Measurements from ENCODE around the gene ATP2C2.
"Not testable (repeated sequence)": the region's sequence is repeated elsewhere in the genome, so short reads cannot be mapped to it uniquely, and the experiment has no call there.

The ATP2C2 gene

DNA sequence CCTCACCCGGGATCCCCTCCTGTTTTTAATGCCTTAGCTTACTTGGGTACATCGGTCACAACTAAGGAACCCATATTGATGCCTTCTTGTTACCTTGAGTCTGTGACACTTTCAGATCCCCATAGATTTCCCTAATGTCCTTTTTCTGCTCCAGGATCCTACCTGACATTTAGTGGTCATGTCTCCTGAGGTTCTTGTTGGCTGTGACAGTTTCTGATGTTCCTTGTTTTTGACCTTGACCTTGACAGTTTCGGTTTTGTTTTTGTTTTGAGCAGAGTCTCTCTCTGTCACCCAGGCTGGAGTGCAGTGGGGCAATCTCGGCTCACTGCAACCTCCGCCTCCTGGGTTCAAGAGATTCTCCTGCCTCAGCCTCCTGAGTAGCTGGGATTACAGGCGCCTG is 52.2 kb downstream of the ATP2C2 start:
- not testable (repeated sequence) for DNase-seq (ENCODE audit: low spot score)

DNA sequence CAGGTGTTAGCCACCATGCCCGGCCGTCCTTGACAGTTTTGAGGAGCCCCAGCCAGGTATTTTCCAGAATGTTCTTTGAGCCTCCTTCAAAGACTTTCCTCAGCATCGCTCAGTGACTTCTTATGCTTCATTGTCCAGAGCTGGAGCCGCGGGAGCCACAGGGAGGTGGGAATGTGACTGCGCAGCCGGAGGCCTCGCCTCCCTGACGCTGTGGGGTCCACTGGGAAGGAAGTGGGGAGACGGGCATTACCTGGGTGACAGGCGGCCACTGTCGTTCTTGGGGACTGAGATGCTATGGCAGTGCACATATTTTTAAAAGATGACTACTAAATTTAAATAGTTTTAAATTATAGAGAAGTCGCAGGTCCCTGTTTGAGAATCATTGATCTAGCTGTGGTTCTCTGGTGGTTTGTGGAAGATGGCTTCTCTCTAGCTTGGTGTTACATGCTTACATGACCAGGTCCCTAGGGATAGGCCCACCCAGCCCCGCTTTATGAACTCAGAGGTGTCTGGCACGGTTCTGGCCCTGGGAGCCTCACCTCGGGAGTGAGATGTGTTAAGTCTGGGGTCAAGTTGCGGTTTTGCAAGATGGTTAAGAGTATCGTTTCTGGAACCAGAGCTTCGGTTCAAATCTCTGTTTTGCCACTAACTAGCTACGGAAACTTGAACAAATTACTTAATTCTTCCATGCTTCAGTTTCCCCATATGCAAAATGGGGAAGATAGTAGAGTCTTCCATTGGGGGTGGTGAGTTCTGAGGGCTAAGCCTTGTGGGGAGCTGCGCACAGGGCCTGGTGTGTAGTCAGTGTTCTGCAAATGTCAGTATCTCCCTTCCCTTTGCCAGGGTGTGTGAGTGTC is 53.0 kb downstream of the ATP2C2 start:
- no peak for DNase-seq (ENCODE audit: low spot score)

DNA sequence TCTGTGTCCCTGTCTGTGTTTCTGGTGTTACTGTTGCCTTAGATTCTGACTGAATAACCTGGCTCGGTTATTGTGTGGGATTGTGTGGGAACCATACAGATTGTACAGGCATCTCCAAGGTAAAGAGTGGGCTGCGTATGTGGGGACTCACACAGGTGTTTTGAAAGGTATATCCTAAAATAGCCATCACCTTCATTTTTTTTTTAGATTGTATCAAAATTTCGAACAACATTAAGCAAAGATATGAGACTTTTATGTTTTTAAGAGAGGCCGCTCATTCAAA is 53.5 kb downstream of the ATP2C2 start:
- no peak for DNase-seq (ENCODE audit: low spot score)

DNA sequence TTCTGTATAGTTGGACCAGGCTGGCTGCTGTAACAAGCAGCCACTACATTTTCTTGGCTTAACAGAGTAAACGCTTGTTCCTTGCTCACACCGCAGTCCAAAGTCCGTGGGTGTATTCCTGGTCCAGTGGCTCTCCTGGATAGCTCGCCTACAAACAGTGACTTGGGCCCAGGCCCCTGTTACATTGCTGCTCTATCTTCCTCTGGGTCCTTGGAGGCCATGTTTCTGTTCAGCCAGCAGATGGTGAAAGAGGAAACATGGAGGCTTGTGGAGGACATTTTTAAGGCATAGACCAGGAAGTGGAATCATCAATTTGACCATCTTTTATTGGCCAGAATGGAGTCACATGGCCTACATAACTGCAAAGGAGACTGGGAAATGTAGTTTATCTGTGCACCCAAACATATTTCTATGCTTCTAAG is 55.1 kb downstream of the ATP2C2 start:
- DNase-seq (ENCODE audit: low spot score) = peak; percentile 35

DNA sequence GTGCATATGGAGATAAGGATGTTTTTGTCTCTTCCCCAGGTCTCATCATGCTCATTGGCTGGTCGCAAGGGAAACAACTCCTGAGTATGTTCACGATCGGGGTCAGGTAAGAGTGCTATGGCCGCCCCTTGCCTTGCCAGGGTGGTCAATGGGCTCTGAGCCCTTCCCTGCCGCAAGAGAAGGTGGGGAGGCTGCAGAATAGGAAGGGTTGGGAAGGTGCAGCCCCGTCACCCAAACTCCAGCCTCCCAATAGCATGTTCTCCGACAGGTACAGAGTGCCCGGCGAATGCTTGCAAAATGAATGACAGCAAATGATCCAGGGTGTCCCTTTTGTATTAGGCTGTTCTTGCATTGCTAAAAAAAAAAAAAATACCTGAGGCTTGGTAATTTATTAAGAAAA is 57.4 kb downstream of the ATP2C2 start:
- DNase-seq (ENCODE audit: low spot score) = no peak

DNA sequence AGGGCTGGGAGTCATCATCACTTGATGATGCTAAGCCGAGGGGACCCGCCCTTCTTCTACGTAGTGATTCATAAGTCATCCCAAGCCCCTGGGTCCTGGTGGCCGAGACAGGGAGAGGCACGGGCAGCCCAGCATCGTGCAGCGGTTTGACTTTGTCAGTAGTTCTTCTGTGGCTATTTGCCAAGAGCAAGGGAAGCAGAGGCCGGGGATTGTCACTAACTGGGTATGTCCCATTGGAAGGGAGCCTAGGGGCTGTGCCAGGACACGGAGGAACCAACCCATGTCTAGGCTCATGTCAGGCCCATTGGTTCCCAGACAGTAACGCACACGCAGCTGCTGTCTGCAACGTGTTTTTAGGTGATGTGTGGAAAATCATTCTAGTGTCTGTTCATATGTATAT is 58.5 kb downstream of the ATP2C2 start:
- DNase-seq (ENCODE audit: low spot score) = no peak

DNA sequence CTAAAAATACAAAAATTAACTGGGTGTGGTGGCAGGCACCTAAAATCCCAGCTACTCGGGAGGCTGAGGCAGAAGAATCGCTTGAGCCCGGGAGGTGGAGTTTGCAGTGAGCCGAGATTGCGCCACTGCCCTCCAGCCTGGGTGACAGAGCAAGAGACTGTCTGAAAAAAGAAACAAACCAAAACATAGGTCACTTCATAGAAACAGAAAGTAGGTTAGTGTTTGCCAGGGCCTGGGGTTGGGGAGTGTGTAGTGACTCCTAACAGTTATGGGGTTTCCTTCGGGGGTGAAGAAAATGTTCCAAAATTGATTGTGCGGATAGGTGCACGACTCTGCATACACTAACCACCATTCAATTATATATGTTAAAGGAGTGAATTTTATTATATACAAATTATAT is 59.2 kb downstream of the ATP2C2 start:
- no peak for DNase-seq (ENCODE audit: low spot score)

DNA sequence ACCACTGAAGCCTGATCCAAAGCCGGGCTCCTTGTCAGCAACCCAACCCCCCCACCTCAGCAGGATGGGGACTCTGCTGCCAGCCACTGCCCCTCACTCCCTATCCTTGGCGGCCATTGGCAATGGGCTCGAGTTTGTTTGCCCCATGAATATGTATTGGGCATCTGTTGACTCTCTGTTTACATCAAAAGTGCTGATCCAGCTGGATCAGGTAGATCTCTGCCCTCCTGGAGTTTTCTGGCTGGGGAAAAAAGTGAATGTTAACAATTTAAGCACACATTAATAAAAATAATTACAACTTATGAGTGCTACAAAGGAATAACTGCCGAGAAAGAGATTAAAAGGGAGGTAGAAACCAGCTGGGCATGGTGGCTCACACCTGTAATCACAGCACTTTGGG is 62.5 kb downstream of the ATP2C2 start:
- DNase-seq (ENCODE audit: low spot score) = no peak

DNA sequence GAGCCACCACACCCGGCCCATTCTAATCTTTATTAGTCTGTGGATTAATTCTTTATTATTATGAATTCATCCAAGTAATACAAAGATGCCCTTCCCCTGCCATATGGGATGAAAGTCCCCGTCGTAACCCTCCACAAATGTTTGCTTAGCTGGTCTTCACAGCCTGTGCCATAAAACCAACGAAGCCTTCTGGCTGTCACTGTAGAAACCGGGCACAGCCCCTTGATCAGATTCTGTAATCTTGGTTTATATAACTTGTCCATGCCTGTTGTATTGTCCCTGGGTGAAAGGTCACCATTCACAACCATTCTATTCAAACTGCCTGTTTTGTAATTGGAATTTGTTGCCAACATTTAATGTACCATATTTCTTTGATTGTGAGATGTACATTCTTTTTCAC is 66.5 kb downstream of the ATP2C2 start:
- no peak for DNase-seq (ENCODE audit: low spot score)

DNA sequence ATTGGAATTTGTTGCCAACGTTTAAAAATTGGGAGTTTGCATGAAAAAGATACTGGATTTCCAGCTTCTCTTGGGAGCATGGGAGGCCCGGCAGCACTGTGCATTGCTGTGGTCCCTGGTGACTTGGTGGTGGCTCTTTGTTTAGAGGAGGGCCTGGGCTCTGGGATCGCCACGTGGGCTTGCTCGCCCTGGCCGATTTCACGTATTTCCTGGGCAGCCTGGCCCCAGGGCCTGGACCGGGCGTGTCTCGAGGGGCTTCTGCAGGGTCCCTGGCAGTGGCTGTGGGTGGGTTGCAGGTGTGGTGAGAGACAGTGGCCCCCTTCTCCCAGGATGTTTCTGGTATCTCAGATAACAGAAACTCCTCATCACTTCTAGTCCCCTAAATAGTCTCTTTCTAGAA is 67.9 kb downstream of the ATP2C2 start:
- DNase-seq (ENCODE audit: low spot score) = no peak

DNA sequence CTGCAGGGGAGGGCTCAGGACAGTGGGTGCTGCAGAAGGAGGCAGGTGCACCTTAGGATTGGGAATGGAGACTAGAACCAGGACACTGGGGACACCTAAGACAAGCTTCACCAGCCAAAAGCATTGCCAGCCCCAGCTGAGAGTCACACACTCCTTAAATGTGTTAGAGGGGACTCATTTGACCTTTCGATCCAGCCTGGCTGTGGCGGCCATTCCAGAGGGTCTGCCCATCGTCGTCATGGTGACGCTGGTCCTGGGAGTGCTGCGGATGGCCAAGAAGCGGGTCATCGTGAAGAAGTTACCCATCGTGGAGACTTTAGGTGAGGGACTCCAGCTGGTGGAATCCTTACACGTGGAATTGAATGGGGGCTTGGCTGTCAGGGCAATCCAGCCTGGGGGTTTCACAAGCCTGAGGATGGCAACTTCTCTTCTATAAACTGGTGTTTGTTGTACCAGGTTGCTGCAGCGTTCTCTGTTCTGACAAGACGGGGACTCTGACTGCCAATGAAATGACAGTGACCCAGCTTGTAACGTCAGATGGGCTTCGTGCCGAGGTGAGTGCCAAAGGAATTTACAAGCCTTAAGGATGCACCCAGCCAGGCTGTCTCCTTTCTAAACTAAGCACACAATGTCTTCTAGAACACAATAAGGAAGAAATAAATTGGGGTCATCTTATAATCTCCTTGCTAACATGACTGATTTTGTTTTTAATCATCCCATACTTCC is 70.8 kb downstream of the ATP2C2 start:
- no peak for DNase-seq (ENCODE audit: low spot score)

DNA sequence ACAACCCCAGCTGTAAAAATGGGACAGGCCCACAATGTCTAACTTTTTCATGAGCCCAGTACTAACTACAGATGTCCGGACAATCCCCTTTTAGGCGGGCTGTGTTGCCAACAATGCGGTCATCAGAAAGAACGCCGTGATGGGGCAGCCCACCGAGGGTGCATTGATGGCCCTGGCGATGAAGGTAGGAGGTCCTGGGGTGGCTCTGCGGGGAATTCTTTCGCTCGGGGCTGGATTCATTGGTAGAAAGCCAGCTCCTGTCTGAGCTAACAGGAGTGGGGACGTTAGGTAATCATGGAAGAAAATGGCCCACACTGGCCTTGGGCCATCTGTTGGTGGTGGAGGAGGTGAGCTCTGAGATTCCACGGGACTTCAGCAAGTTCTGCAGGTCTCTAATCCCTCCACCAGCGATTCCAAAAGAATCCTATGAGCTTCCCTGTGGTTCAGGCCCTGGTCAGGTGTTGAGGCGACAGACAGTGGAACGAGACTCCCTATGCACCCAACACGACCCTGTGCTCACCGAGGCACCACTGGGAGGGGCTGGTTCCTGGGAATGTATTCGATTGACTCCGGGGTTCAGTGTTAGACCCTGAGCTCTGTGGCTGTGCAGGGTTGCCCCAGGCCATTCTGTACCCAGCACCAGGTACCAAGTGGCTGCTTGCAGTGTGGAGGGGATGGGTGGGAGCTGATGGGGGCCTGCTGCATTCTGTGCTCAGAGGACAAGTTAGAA is 74.2 kb downstream of the ATP2C2 start:
- DNase-seq (ENCODE audit: low spot score) = no peak

DNA sequence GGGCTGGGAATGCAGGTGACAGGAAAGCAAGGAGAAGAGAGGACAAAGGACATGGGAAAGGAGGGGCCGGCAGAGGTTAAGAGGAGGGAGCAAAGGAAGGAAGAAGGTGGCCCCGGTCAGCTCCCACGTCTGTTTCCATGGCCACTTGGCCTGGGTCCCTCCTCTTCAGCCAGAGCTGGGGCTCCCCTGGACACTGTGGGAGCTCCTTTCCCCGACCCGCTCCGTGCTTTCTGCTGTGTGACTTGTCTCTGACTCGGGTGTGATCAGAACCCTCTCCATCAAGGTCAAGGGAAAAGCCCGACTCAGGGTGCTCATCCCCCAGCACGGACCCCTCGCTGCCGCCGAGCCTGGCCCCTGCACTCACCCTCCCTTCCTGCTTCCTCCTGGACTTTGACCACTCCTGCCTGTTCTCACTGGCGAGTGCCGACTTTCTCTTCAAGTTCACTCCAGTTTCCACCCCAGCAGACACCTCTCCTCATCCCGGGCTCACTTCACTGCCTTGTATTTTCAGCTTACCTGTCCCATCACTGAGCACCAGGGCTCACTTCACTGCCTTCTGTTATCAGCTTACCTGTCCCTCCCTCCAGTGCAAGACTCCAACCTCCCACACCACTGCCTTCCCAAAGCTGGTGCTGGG is 74.9 kb downstream of the ATP2C2 start:
- DNase-seq (ENCODE audit: low spot score) = no peak

DNA sequence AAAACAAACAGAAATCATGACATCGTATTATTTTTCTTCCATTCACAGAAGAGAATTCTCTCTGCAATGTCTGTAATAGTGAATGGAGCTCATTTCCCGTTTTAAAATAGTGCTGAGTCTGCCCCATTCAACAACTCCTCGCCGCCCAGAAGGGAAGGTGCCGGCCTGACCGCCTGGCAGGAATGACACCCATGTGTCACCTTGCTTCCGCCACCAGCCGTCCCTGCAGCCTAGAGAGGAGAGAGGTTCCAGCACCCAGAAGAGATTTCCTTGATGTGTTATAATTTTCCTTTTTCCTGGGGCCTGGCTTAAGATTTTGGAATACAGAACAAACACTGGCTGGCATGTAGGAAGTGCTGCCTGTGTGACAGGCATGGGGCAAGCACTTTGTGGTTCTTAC is 76.1 kb downstream of the ATP2C2 start:
- no peak for DNase-seq (ENCODE audit: low spot score)

DNA sequence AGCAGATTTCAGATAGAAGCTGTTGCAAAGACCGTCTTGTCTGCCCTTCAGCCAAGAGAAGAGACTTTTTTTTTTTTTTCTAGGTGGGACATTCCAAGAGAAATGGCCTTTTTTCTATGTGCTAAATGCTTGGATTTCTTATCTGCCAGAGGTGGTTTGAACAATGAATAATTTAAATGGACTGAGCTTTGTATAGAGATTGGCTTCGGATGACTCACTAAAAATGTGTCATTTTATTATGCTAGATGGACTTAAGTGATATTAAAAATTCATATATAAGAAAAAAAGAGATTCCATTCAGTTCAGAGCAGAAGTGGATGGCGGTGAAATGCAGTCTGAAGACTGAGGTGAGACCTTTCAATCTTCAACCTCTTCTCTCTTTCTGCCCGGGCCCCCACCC is 77.7 kb downstream of the ATP2C2 start:
- no peak for DNase-seq (ENCODE audit: low spot score)

DNA sequence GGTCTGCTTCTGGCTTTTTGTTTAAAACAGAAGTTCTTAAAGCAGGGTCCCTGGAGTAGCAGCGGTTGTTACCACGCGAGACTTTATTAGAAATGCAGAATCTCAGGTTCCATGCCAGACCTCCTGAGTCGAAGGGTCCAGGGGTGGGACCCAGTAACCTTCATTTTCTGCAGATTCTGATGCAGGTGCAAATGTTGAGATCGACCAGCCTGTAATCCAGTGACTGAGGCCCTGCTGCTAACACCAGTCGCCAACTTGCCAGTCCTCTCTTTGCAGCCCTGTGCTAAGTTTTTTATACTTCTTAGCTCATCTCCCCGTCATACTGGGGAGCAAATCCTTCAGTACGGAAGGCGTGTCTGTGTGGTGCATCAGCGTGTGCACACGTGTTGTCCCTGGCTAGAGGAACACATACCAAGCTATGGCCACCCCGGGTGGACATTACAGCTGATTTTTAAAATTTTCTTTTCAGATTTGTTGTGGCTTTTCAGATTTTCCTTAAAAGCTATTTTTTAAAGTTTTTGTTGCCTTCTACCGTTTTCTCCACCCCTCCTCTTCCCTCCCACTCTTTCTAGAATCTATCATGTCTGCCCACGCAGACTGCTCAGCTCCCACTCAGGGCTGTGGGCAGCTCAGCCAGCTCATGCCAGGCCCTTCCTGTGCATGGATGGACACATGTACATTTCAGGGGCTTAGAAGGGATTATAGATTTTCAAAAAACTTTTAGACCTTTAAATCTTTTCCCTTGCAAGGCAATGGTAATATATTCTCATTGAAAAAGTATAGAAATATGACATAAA is 78.5 kb downstream of the ATP2C2 start:
- no peak for DNase-seq (ENCODE audit: low spot score)

DNA sequence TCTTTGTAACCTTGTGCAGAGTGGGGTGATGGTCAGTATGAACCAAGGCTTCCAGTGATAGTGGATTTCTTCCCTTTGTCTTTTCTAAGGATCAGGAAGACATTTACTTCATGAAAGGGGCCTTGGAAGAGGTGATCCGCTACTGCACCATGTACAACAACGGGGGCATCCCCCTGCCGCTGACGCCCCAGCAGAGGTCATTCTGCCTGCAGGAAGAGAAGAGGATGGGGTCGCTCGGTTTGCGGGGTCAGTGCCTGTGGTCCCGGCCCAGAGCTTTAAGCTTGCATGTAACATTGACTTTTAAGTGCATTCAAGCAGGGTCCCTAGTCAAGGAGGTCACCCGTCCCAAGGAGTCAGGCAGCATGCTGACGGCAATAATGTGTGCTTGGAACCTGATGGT is 80.1 kb downstream of the ATP2C2 start:
- DNase-seq (ENCODE audit: low spot score) = no peak

DNA sequence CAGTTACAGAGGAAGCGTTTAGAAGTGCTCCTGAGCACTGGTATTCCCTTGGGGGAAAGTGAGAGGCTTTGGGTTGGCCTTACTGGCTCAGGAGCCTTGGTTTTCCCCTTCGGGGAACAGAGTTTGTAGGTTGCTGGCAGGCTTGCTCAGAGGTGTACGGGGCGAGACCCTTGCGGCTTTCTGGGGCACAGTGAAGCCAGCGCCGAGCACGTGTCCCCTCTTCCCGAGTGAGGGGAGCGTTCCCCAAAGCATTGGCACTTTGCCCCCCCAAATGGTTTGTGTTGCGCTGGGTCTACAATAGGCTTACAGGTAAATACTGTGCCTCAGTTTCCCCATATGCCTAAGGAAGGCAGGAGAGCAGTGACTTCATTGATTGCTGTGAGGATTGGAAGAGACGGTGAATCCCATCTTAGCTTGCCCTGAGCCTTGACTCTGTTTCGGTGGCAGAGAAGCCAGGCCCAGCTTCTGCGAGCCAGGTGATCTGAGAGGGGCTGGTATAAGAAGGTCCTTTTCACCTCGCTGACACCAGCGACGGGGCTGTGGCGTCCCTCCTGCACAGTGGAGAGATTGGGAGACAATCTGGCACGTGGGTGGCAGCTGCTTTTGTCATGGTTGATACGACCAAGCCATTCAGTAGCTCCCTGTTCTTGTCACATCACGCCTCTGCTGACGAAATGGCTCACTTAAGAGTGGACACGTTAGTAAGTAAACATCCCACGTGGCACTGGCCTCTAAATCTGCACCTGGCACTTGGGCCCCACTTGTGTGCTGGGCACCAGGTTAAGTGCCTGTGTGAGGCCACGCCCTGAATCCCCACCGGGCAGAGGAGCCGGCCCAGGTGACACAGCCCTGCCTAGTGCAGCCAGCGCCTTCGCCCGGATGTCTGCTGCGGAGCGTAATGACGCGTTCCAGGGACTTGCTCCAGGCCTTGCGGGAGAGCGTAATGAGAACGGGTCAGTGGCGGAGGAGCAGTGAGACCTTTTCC is 81.1 kb downstream of the ATP2C2 start:
- no peak for DNase-seq (ENCODE audit: low spot score)

DNA sequence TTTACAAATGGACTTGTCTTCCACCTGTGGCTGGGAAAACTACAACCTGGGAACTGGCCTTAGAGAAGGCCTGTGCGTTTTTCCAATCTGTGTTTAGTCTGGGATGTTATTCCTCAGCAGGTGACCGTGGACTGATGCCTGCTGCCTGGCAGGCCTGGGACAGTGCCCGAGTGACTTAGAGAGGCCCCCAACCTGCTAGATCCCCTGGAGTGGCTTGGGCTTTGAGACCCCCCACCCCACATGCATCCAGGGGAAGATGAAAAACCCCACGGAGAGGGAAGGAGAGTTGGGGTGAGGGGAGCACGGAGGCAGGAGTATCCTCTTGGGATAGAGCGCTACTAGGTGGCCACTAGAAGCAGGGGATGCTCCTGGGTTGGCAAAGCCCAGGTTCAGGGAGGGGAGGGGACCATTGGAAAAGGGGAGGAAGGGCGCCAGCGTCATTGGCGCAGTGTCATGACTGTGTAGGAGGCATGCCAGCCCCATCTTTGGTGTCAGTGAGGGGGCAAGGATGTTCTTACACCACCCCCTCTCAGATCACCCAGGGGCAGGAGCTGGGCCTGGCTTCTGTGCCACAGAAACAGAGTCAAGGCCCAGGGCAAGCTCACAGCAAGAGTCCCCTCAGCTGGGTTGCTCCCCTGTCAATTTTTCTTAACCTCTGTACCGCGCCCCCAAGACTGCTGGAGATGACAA is 82.0 kb downstream of the ATP2C2 start:
- DNase-seq (ENCODE audit: low spot score) = no peak

Data from GM03348 (cell line).